ENCODE data around the gene TRABD2B.

- TF ChIP-seq CTCF (IDR thresholded peaks at IDR 0.05) (no peak), POLR2A (IDR thresholded peaks at IDR 0.05) (no peak)
Observed at GRCh38 chr1:47810964-47811682, 186.1 kb downstream of the TRABD2B start.

Data from lower leg skin (tissue), 3 donors.